Peyer's patch (tissue), 4 donors: Measurements from ENCODE around the gene DYNLT4.
A peak's percentile ranks its signal among the peaks of the same experiment; 100 is the strongest.

Experiments
- CTCF ChIP-seq, 6 experiments: fragments of 450-650 bp in 4 of 6; fragments of 200-600 bp in 2 of 6; sonication (generic) in 1 of 6; IDR thresholded peaks; one replicate each; pipeline ENCODE4 v1.5.1; 2017 to 2019; ENCODE audit warnings: antibody characterized with exemption in 6 of 6, mild to moderate bottlenecking in 3 of 6, moderate library complexity in 1 of 6
- POLR2A ChIP-seq, 2 donors: fragments of 450-650 bp; IDR thresholded peaks; one replicate each; pipeline ENCODE4 v1.5.1; 2017; ENCODE audit warnings: antibody characterized with exemption in 2 of 2, mild to moderate bottlenecking in 2 of 2, moderate library complexity in 2 of 2

- peak; percentile 78 to 98 (median 92) for TF ChIP-seq CTCF (IDR thresholded peaks at IDR 0.05)
- TF ChIP-seq POLR2A (IDR thresholded peaks at IDR 0.05): peak; percentile 77 to 95
Measured at GRCh38 chr1:44799770-44800584, 7.2 kb downstream of the DYNLT4 start, which contains the start of gene PLK3.
